Activated CD4-positive, alpha-beta T cell treated with anti-CD3 and anti-CD28 coated beads, Interleukin-2, Interleukin-4, amounts not matched to agents 100 ng/mL and 50 ng/mL, durations not matched to agents 16 hours and 8 hours (primary cell): ENCODE data around the gene METTL18.

Experiments used
- DNase-seq: peaks from one replicate; pipeline ENCODE4 v3.0.0-alpha.2; 2020; ENCODE audit warnings: low spot score

METTL18 gene

DNA sequence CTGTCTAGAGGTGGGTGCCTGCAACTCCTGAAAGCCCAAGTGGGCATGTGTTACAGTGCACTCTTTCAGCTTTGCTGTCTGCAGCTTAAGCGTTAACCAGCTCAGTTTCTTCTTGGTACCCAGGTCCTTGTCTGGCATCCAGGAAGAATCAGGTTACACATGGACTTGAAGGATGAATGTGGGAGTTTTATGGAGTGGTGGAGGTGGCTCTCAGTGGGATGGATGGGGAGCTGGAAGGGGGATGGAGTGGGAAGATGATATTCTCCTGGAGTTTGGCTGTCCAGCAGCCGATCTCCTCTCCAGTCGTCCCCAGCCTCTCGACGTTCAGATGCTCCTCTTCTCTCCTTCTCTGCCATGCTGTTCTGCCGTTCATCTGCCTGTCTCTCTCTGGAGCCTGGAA is 9.4 kb downstream of the METTL18 start:
- DNase-seq = no peak

DNA sequence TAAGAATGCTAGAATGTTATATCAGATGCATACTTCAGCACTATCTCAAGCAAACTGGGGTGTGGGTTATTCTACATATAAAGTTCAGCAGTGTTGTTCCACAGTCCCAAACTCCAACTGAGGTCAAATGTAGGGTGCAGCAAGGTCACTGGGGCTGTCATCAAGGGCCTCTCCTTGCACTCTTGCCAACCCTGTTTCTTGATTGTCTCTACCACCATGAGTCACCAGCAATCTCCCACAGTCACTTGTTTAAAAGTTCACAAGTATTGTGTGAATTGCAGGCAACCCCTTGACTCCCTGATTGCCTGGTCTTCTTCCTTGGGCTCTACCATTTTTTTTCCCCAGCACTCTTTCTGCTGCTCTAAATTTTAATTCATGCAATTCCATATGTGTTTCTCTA is 10.6 kb downstream of the METTL18 start:
- no peak for DNase-seq

DNA sequence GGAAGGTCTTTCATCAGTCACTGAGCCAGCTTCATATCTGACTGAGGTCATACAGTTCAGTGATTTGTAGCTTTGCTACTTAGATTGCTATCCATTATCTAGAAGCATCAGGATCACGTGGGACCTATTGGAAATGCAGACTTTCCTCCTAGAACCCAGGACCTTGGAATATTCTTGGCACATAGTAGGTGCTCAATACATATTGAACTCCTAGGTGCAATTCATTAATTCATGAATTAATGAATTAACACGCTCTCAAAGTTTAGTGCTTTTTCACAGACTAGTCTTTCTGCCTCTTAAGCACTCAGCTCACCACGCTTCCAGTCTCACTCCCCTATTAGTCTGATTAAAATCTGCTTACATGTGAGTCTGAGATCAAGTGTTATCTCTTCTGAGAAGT is 12.1 kb downstream of the METTL18 start:
- no peak for DNase-seq

DNA sequence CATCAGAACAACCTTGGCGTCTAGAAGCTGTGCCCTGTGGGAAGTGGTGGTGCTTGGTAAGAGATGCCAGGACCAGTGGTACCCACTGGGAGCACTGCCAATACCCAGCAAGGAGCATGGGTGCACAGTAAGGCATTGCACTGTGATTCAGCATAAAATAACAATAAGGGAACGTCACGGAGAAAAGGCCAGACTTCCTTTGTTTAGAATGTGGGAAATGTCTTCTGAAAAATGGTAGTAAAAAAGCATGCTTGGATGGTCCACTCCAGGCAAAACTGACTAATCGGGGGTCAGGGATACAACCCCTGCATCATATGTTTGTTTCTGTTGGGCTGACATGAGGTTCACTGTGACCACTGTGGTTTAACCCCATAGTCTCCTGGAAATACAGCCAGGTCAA is 14.7 kb downstream of the METTL18 start:
- no peak for DNase-seq

DNA sequence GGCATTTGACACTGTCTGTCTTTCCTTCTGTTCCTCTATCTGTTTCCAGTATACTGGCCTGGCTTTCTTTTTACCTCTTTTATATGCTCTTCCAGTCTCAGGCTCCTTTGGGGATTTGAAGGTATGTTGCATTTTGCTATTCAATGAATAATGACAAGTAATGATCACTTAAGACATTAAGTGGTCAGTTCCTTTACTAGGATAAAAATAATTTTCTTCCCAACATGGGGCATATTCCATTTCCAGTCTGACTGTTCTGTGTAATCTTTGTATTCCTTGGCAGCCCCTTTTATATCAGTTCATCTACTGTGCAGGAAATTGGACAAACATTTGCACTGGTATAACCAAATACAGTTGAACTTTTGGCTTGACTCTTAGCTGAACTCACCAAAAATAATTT is 15.6 kb downstream of the METTL18 start:
- no peak for DNase-seq

DNA sequence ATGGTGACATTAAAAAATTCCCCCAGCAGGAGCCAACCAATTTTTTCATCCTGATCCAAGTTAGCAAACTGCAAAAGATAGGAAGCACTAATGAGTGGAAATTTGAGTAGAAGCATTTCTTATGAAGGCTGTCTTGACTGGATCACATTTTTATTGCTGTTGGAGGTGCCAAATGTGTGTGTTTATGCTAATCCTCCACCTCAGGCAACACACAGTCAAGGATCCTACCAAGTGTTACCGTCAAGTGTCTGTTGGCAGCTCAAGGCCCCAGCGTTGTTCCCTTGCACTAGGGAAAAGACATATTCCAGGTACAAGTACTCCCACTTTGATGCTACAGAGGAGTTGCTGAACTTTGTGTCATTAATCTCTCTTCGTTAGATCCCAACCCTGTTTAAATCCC is 18.3 kb downstream of the METTL18 start:
- no peak for DNase-seq

DNA sequence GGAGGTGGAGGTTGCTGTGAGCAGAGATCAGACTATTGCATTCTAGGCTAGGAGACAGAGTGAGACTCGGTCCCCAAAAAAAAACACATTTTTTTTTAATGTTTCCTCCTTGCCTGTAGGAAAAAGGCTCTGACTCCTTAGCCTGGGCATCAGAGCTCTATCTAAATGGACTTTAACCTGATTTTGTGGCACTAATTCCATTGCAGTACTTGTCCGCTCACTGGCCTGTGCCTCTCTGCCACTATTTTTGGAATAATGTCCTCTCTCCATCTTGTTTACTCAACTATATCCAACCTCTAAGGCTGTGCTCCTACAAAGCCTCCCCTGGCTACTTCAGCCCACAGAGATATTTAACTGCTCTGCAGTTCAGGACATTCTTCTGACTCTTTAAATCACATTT is 26.5 kb downstream of the METTL18 start:
- DNase-seq = no peak

DNA sequence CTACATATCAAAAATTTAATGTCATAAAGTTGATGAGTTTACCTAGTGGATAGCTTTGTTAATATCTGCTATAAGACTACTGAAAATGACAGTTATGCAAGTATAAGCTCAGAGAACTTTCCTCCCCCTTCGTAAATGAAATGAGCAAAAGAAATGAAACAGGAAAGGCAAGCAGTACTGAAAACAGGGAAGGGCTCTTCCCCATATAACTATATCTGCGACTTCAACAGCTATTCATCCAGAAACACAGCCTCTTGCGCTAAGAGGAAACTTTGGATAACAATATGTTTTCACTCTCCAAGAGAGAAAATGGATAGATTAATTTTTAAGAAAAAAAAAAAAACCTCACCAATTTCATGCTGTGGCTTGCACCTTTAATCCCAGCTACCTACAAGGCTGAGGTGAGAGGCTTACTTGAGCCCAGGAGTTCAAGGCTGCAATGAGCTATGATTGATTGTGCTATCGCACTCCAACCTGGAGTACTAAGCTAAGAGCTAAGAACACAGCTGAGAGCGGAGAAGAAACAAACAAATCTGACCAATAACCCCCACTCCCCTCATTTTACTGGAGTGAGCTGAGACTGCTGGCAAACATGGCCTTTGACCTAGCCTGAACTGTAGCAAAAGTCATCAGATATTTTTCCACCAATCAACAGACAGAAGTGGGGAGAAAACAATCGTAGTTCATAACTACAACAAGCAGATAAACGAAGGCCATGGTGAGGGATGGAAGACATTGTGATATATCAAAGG is 29.0 kb downstream of the METTL18 start:
- DNase-seq = no peak

DNA sequence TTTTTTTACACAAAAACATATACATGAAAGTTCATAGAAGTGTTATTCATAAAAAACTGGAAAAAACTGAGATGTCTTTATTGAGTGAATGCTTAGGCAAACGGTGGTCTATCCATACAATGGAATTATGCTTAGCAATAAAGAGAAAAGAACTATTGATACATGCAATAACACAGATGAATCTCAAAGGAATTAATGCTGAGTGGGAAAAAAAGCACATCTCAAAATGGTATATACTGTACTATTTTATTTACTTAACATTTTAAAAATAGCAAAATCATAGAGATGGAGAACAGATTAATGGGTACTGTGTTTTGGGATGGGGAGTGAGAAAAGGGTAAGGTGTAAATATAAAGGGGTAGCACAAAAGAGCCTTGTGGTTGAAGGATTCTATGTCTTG is 29.8 kb downstream of the METTL18 start:
- no peak for DNase-seq

DNA sequence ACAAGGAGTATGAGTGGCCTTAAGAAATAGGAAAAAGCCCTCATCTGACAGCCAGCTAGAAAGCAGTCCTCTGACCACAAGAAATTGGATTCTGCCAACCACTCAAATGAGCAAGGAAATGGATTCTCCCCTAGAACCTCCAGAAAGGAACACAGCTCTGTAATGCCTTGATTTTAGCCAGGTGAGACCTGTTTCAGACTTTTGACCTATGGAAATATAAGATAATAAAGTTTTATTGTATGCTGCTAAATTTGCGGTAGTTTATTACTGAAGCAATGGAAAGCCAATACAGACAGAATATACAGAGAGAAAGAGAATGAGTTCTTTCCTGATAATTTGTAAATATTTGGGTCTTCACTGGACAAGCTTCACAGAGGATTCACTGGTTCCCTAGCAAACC is 32.0 kb downstream of the METTL18 start:
- no peak for DNase-seq

DNA sequence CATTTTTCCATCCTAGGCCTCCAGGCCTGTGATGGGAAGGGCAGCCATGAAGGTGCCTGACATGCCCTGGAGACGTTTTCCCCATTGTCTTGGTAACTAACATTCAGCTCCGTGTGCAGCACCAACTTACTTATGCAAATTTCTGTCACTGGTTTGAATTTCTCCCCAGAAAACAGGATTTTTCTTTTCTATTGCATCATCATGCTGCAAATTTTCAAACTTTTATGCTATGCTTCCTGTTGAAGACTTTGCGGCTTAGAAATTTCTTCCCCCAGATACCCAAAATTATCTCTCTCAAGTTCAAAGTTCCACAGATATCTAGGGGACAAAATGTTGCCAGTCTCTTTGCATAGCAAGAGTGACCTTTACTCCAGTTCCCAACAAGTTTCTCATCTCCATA is 35.7 kb downstream of the METTL18 start:
- DNase-seq = no peak

DNA sequence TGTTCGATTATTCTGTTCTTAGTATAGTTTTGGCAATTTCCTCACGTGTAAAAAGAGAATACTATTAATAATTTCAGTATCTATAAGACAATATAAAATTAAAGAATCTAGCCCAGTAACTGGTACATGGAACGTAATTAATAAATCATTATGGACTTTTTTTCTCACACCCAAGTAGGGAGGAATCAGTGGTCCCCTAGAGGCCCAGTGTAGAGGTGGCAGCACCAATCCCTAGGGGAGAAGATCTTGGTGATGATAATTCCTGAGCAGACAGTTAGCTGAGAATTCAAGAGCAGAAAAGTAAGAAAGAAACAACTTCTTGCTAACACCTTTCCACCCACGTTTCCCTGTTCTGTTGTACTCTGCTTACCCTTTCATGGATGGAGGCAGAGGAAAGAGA is 41.2 kb downstream of the METTL18 start:
- DNase-seq = no peak

DNA sequence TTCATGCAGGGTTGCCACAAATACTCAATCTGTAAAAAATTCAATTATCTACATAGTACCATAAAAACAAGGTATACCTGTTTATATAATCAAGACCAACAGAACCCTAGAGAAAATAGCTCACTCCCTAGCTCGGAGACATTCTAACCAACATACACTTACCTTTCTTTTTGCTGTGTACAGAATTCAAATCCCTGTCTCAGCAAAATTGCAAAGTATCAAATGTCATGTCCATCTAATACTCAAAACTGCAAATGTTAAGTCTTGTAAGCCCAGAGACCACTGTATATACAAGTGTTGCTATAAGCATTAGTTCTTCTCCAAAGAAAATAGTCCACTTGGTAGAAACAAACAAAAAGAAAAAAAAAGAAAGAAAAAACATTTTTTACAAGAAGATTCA is 44.7 kb downstream of the METTL18 start:
- DNase-seq = no peak

DNA sequence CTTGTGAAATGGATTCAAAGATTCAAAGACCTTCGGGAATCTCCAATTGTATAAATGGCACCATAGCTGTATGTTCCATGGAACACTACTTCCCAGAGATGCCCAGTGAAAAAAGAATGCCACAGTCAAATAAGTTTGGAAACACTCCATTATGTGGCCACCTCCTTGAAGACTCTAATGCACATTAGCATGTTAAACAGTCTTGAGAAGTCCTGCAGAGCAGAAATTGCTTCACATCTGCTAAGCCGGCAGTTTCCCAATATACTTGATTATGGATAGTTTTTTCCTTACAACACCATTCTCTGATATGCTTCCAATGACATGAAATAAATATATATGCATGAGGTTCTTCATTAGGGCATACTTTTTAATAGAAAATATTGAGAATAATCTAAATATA is 48.2 kb downstream of the METTL18 start:
- DNase-seq = no peak

DNA sequence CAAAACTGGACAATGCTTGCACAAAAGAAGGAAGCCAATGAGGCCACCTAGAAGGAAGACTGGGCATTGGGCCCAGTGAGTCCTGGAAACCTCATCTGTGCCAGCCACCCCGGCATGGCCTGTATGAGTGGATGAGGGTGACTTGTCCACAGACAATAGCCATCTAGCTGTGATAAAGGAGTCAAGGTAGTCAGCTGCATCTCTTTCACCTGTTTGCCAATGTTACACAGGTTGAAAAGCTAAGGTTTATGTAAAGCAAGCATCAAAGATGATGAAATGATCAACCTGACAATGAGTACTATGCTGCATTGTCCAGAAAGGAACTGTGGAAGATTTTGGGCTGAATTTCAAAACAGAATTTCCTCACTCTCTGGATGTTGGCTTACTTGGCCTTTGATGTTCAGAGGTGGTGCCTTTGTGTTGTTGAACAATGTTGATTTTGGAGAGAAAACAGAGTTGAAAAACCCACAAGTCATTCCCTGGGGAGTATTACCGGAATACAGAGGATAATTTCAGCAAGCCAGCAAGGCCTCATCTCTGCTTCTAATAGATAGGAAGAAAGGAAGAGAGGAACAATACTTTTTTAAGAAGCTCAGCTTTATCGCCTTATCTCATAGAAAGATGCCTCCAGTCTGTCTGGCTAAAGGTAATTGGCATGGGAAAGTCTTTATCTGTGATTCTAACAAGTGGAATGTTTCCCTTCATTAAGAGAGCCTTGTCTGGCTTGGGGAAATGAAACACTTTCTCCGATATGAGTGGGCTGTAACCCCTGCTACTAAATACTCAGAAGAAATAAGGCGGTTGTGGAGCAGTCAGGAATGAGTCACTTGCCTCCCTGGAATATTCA is 49.5 kb downstream of the METTL18 start:
- no peak for DNase-seq
